ENCODE data around the gene POLR3E.

GRCh38 chr16:22337849-22338635, 40.8 kb downstream of the POLR3E start:
- TF ChIP-seq CTCF (IDR thresholded peaks at IDR 0.05) (no peak), FOXP1 (CRISPR knock-in tag; IDR thresholded peaks at IDR 0.05; ENCODE audit: borderline replicate concordance) (no peak), E2F4 (CRISPR knock-in tag; IDR thresholded peaks at IDR 0.05; ENCODE audit: borderline replicate concordance, low read depth) (no peak), ZNF232 (CRISPR knock-in tag; IDR thresholded peaks at IDR 0.05) (no peak), MXD4 (CRISPR knock-in tag; IDR thresholded peaks at IDR 0.05; ENCODE audit: borderline replicate concordance) (no peak), ESRRA (CRISPR knock-in tag; IDR thresholded peaks at IDR 0.05; ENCODE audit: borderline replicate concordance) (no peak), HMGA2 (CRISPR knock-in tag; IDR thresholded peaks at IDR 0.05) (no peak), ELF4 (CRISPR knock-in tag; IDR thresholded peaks at IDR 0.05; ENCODE audit: low read depth) (no peak)
- TF ChIP-seq, protein P1, sequence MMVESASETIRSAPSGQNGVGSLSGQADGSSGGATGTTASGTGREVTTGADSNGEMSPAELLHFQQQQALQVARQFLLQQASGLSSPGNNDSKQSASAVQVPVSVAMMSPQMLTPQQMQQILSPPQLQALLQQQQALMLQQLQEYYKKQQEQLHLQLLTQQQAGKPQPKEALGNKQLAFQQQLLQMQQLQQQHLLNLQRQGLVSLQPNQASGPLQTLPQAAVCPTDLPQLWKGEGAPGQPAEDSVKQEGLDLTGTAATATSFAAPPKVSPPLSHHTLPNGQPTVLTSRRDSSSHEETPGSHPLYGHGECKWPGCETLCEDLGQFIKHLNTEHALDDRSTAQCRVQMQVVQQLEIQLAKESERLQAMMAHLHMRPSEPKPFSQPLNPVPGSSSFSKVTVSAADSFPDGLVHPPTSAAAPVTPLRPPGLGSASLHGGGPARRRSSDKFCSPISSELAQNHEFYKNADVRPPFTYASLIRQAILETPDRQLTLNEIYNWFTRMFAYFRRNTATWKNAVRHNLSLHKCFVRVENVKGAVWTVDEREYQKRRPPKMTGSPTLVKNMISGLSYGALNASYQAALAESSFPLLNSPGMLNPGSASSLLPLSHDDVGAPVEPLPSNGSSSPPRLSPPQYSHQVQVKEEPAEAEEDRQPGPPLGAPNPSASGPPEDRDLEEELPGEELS (CRISPR knock-in tag; IDR thresholded peaks at IDR 0.05) = no peak

All from WTC11 (cell line).